ENCODE data around the gene LIN54.
A peak's percentile ranks its signal among the peaks of the same experiment; 100 is the strongest.
"Not testable (repeated sequence)": the region's sequence is repeated elsewhere in the genome, so short reads cannot be mapped to it uniquely, and the experiment has no call there.

Gene LIN54

GRCh38 chr4:82954212-82954611 lies 56.4 kb downstream of the LIN54 start:
- FAIRE-seq, result no peak
- DNase-seq (ENCODE audit: extremely low spot score, insufficient read length, low read depth), result no peak

DNA sequence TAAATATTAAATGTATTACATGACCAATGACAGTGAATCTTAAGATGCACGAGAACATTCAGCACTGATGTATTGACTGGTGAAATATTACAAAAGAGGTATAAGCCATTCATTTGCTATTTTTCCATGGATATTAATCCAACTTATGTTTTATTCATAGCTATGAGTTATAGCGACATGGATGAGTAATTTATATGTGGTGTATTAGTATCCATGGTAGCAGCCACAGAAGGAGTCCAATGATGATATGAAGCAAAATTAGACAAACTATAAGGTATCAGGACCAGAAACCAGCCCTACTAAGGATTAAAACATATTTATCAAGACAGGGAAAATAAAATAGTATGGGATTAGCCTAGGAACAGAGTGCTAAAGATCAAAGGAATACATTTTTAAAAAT lies 59.4 kb downstream of the LIN54 start:
- no peak for FAIRE-seq
- no peak for DNase-seq (ENCODE audit: extremely low spot score, insufficient read length, low read depth)

GRCh38 chr4:82948647-82949204 lies 61.9 kb downstream of the LIN54 start:
- FAIRE-seq (no peak), DNase-seq (ENCODE audit: extremely low spot score, insufficient read length, low read depth) (no peak)

DNA sequence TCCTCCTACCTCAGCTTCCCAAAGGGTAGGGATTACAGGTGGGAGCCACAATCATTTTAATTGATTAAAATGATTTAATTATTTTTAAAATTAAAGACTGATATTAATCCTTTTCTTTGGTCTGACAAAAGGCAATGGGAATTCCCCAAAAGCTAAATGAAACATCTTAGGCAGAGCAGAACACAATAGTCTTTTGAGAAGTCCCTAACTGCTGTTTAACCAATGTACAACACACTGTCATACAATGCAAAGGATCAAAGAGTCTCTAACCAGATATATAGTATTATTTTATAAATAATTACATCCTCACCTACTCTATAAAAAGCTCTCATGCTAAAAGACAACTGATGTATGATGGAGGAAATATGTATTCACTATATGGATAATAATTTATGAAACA lies 63.1 kb downstream of the LIN54 start:
- FAIRE-seq (no peak), DNase-seq (ENCODE audit: extremely low spot score, insufficient read length, low read depth) (no peak)

- FAIRE-seq, result no peak
- no peak for DNase-seq (ENCODE audit: extremely low spot score, insufficient read length, low read depth)
These were observed 71.2 kb downstream of the LIN54 start for GRCh38 chr4:82939414-82939813.

DNA sequence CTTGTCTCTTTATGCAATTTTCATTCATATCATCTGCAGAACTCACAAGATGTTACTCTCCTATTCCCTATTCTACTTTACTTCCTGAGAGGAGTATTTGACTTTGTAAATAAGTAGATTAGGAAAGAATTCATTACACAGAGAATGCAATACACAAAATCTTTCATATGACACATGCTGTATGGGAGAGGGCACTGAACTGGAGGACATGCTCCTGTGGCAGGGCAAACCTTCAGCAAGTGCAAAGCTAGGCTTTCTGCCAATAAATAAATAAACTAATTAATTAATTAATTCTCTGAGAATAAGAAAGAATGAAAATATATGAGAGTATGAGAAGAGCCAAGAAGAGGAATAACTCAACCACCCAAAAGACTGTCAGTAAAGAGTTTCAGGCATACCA lies 76.2 kb downstream of the LIN54 start:
- no peak for FAIRE-seq
- DNase-seq (ENCODE audit: extremely low spot score, insufficient read length, low read depth), result no peak

DNA sequence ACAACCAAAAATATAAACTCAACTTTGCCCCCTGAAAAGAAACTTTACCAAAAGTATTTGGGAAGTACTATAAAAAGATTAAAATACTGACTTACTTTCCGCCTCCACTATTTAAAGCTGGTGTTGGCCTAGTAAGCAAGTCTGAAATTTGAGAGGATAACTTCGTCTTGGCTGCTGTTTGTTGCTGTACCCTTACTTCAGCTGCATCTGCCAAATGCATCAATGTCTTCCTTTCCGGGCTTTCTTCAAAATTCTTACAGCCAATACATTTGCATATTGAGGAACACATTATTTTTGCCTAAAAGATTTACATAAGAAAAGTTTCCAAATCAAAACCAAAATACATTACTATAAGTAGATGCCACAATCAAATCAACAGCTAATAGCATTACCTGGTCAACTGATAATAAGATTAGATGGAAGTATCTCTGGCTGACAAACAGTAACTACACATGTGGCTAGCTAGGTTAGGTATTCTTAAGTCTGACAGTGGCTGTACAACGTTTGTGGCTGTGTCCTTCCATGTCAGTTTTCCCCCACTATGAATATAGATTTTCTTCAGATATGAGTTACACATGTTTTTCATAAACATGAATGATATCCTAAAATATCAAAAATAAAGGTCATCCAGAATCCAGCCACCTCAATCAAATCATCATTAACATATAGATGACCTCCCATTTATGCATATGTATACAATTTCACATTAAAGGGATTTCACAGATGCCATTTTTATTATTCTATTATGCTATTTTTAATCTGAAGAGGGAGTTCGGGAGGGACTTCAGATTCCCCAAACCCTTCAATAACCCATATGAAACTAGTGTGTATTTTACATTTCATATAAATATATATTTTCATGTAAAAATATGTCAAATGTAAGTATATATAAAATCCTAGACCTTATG lies 79.5 kb downstream of the LIN54 start:
- FAIRE-seq, result no peak

DNA sequence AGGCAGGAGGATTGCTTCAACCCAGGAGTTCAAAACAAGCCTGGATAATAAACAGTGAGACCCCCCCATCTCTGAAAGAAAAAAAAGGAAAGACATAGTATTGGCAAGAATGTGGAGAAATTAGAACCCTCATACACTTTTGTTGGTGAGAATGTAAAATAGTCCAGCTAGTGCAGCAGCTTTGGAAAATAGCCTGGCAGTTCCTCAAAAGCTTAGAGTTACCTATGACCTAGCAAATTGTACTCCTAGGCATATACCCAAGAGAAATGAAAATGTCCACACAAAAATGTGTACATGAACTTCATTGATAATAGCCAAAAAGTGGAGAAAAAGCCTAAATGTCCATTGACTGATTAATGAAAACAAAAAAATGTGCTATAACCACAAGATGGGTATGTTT lies 88.8 kb downstream of the LIN54 start:
- FAIRE-seq, result no peak
- no peak for DNase-seq (ENCODE audit: extremely low spot score, insufficient read length, low read depth)

More for the DNA sequence above, 79.5 kb downstream of the LIN54 start:
- no peak for DNase-seq (ENCODE audit: extremely low spot score, insufficient read length, low read depth)

DNA sequence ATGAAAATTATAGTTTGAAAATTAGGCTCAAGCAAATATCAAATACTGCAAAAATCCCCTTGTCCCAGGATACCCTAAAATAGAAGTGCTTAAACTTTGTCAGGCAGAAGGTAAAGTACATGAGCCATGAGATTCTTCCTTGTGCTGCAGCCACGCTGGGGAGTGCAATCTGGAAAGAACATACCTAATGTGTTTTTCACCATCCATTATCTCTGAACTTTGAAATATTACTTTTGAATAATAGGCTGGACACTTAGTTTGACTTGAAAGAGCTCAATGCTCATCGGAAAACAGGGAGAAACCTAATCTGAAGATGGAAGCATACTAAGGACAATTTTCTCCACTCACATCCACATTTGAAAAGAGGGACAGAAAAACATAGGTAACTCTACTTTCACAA lies 91.2 kb downstream of the LIN54 start:
- FAIRE-seq (no peak), DNase-seq (ENCODE audit: extremely low spot score, insufficient read length, low read depth) (no peak)

DNA sequence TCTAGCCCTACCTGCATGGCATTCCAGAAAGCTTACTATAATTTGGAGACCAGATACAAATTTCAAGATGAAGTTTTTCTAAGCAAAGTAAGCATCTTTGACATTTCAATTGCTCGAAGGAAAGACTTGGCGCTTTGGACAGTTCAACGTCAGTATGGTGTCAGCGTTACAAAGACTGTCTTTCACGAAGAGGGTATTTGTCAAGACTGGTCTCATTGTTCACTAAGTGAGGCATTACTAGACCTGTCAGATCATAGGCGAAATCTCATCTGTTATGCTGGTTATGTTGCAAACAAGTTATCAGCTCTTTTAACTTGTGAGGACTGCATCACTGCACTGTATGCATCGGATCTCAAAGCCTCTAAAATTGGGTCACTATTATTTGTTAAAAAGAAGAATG lies 92.5 kb downstream of the LIN54 start:
- FAIRE-seq, result no peak
- DNase-seq (ENCODE audit: extremely low spot score, insufficient read length, low read depth), result no peak

DNA sequence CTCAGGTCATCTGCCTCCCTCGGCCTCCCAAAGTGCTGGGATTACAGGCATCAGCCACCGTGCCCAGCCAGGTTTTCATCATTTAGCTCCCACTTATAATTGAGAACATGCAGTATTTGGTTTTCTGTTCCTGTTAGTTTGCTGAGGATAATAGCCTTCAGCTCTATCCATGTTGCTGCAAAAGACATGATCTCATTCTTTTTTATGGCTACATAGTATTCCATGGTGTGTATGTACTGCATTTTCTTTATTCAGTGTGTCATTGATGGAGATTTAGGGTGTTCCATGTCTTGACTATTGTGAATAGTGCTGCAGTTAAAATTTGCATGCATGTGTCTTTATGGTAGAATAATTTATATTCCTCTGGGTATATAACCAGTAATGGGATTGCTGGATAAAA lies 96.7 kb downstream of the LIN54 start:
- DNase-seq (ENCODE audit: extremely low spot score, insufficient read length, low read depth); FAIRE-seq: not testable (repeated sequence)

DNA sequence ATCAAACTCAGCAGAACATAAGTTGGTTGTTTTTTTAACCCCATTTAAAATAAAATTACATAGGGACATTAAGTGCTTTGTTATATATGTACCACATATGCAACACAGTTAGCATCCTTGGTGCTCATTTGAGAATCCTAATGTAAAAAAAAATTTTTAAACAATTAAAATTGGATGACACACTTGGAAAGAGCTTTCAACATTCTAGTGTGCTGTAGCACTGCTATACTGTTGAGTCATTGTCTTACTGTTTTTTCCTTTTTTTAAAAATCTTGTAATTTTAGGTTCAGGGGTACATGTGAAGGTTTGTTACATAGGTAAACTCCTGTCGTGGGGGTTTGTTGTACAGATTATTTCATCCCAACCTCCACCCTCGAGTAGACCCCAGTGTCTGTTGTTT lies 97.3 kb downstream of the LIN54 start:
- FAIRE-seq, result no peak
- no peak for DNase-seq (ENCODE audit: extremely low spot score, insufficient read length, low read depth)

GRCh38 chr4:82909326-82909725 lies 101.3 kb downstream of the LIN54 start:
- DNase-seq (ENCODE audit: extremely low spot score, insufficient read length, low read depth) (no peak), FAIRE-seq (no peak)

- no peak for DNase-seq (ENCODE audit: extremely low spot score, insufficient read length, low read depth)
- FAIRE-seq, result peak; percentile 80
These were observed 104.2 kb downstream of the LIN54 start for GRCh38 chr4:82906469-82906868.

GRCh38 chr4:82905205-82905604 lies 105.4 kb downstream of the LIN54 start:
- FAIRE-seq, result peak; percentile 94
- DNase-seq (ENCODE audit: extremely low spot score, insufficient read length, low read depth), result peak; percentile 40

GRCh38 chr4:82903737-82904136 lies 106.9 kb downstream of the LIN54 start:
- DNase-seq (ENCODE audit: extremely low spot score, insufficient read length, low read depth) (no peak), FAIRE-seq (peak; percentile 62)

DNA sequence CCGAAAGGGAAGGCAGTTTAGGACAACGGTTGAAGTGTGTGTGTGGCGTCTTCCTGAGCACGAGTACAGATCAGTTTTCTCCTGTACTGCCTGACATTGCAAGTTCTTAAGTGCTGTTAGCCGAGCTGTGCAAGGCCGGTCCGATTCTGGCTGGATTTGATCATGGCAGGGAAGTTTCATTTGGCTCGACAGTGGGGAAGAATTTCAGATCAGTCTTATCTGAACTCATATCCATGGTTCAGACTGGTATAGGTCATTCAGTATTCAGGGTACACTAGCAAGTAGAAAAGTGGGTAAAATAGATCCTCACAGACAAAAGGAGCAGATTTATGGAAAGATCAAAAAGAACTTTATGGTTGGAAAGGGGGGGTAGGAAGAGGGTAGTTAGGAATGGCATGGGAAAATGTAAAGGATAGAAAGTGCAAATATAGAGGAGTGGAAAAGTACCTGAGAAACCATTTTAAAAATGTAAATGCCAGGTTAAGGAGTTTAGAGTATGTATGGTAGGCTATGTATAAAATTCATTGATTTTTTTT lies 109.4 kb downstream of the LIN54 start:
- DNase-seq (ENCODE audit: extremely low spot score, insufficient read length, low read depth), result no peak
- FAIRE-seq, result no peak

GRCh38 chr4:82900411-82901182 lies 110.0 kb downstream of the LIN54 start, which contains the start of gene THAP9:
TSS of gene THAP9 (plus strand) at chr4:82900735. CDS start at chr4:82900803, 68 bp downstream.
- FAIRE-seq (peak; percentile 99), DNase-seq (ENCODE audit: extremely low spot score, insufficient read length, low read depth) (peak; percentile 83)

GRCh38 chr4:82900066-82900410 lies 110.6 kb downstream of the LIN54 start:
- no peak for DNase-seq (ENCODE audit: extremely low spot score, insufficient read length, low read depth)
- FAIRE-seq, result peak; percentile 64

DNA sequence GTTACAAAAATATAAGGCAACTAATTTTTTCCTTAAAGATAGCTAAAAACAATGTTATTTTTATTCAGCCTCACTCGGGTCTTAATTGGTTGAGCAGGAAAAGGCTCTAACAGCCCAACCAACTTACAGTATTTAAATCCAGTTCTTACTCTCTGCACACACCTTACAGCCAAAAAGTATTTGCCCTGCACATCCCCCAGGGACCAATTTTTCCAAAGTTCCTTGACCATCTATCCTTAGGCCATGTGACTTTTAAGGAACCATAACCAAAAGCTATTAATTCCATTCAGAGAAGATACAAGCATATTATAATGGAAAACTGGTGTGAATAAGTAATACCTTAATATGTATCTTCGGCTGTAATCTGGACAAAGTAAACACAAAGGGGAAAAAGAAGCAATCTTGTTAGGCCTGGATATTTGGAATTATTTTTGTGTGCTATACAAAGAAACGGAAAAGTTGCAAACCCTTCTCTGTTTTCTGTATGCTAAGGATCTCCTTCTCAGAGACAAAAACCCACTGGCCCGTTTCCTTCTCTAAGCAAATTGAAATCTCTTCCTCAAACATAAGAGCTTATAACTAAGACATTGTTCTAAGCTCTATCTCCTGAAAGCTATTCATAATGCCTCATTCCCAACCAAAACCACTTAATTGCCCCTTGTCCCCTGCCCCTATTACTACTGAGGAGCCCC lies 111.1 kb downstream of the LIN54 start:
- FAIRE-seq (peak; percentile 12), DNase-seq (ENCODE audit: extremely low spot score, insufficient read length, low read depth) (no peak)

Measured in GM18507 (cell line).